Muscle of back (tissue), 13 donors: Measurements from ENCODE around the gene TDRD5. TPM values are rescaled to one million over a fixed set of nuclear protein-coding genes. Genes with fewer than 3 reads are reported as not detected.

Experiments
- DNase-seq, 3 donors: peaks; one replicate each; pipeline versions ENCODE4 v3.0.0 to v3.0.0-alpha.2; 2013
- long read RNA-seq, 9 donors: transcript quantifications; one replicate each; lab custom pipeline, GENCODE V29; 2026
- polyA plus RNA-seq, 10 donors: library from polyadenylated mRNA; unstranded; fragments of 120-200 nt; gene quantifications; one replicate each; pipeline ENCODE4 v1.2.1, GENCODE V29; 2013; ENCODE audit not compliant: insufficient read length in 10 of 10

Gene TDRD5, protein sequence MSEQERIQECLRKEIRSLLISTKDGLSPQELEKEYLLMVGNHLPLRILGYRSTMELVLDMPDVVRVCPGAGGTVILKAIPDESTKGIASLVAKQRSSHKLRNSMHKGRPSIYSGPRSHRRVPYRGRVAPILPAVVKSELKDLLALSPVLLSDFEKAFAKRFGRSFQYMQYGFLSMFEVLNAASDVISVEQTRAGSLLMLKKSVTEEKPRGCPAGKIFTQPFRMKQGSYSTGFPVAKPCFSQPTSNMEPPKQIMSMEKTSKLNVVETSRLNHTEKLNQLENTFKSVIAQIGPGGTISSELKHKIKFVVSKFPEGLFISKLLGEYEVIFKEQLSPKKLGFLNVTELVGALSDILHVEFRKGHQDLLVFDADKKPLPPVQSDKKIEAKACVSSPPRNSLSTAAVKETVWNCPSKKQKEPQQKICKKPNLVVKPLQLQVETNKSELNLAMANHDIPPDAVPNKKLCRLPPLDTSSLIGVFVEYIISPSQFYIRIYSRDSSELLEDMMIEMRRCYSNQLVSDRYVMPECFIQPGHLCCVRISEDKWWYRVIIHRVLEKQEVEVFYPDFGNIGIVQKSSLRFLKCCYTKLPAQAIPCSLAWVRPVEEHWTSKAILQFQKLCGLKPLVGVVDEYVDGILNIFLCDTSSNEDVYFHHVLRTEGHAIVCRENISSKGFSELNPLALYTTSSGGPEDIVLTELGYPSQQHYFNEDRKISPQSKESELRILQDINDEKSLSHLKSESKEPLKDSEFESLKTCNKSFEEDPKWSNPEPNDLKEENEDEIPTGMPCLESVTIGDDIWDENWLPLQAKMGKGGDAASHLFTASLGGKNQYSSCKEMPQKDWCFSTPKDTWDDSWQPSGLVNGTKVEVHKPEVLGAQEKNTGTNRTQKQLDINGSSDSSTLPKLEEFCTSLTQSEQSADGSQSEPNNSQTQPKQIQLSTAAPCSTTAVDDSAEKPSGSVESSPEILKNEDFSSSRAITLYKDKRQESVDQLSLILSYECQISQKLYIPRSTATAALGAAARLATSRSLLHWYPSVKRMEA
- polyA plus RNA-seq, result under 1 TPM in 3 of 10 donors, not detected in 7; 0.05 to 0.94 (median 0.26) TPM
- long read RNA-seq, donor 1, result 0 reads
- long read RNA-seq, donor 2, result 0 reads
- long read RNA-seq, donor 3, result 0 reads
- long read RNA-seq, donor 4, result 0 reads
- long read RNA-seq, donor 5, result 0 reads
- long read RNA-seq, donor 6, result 0 reads
- long read RNA-seq, donor 7, result 0 reads
- long read RNA-seq, donor 8, result 0 reads
- long read RNA-seq, donor 9, result 0 reads

DNA sequence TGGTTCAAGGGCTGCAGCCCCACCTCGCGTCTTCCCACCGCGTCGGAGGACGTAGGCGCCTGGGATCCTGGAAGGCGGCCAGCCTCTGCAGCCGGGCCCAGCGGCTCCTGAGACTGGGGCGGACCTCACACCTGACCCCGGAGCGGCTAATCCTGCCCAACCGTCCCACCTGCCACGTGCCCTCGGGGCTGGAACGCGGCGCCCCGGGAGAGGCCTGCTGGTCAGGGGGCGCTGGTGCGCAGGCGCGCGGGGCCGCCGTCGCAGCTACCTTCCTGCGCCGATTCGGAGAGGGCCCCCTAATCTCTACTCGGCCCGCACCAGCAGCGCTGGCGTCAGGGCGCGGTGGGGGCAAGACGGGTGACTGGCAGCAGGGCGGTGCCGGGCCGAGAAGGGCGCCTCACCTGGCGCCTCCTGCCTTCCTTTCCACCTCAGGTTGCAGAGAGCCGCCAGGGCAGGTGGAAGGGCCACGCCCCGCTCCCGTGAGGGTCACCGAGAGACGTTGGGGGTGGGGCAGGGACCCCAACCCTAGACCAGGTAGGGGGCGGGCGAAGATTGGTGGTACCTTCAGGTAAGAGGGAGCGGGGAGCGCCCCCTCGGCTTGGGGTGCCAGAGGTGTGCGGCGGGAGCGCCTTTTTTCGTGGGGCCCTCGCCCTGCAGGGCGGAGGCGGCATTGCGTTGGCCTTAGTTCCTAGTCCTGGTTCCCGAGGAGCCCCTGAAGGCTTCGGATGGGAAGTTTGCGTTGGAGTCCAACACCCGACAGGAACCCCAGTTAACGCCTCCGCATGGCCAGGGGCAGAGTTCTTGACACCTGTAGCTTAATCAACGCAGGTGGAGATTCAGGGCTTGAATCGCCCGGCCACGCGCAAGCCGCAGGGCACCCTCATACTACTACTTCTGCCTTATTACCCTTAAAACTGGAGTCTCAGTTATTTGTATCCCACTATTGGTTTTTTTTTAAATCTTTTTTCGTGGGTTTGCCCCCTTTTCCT is at the start of gene TDRD5:
Gene TDRD5 (plus strand): TSS at position 241 of the 989 bp plus-strand sequence. CDS start 784 bp downstream, outside the sequence.
- peak in 1 of 3 donors; percentile 57 for DNase-seq

- DNase-seq, result no peak
These were observed 46.3 kb upstream of the TDRD5 start for GRCh38 chr1:179545321-179545720.

- DNase-seq, result no peak
These were observed 44.6 kb upstream of the TDRD5 start for GRCh38 chr1:179547021-179547535.

- no peak for DNase-seq
These were observed 42.8 kb upstream of the TDRD5 start for GRCh38 chr1:179548666-179549367.

- no peak for DNase-seq
These were observed 42.3 kb upstream of the TDRD5 start for GRCh38 chr1:179549368-179549700.

- peak in 1 of 3 donors; percentile 43 for DNase-seq
These were observed 40.6 kb upstream of the TDRD5 start for GRCh38 chr1:179550746-179551682.

DNA sequence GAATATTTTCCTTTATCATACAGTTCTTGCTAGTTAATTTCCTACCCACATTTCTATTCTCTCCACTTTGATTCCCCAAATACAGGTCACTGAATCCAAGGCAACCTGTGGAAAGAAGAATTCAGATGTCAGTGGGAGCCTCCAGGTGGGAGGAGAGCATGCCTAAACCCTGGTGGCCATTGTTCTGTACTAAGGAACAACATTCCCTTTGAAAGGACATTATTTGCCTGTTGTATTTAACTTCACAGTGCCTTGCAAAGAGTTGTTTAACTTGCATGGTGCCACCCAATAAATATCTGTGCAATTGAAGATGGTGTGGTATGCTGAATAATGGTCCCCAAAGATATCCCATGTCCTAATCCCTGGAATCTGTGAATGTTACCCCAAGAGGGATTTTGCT is 37.2 kb upstream of the TDRD5 start:
- no peak for DNase-seq

GRCh38 chr1:179558078-179558477 is 33.6 kb upstream of the TDRD5 start:
- no peak for DNase-seq

DNA sequence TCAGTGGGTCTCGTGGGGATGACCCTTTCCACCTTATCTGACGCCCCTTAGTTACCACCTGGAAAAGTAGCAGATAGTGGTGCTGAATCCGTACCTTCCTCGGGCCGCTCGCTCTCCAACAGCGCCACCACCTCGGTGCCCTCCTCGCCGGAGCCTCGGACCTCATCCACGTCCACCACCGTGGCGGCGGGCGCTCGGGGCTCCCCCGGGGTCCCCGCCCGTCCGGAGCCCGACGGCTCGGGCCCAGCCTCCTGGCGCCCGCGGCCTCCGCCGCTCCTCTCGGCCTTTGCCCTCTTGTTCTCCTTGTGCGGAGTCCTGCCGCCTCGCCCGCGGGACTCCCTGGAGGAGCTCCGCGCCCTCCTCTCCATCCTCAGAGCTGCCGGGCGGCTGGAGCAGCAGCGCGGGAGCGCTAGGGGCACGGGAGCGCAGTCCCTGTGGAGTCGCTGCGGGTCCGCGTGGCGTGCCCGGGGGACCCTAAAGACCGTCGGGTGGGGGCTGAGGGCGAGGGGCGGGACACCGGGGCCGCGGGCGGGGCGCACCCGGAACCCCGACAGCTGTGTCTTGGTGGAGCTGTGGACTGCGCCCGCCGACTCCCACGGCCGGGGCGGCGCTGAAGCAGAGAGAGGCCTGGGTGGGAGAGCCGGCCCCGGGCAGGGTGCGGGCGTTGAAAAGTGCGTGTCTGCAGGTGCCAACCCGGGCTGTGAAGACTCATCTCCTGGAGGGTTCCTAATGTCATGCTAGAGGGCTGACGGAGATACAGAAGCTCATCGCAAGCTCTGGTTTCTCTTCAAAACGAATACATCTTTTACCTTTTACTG is 15.9 kb upstream of the TDRD5 start, which contains the start of gene NPHS2:
Gene NPHS2 (minus strand): TSS at position 452 of the 818 bp plus-strand sequence. CDS start 84 bp downstream, at position 368.
- DNase-seq, result no peak

- no peak for DNase-seq
These were observed 15.1 kb upstream of the TDRD5 start for GRCh38 chr1:179576509-179576908.

GRCh38 chr1:179583771-179584320 is 7.8 kb upstream of the TDRD5 start:
- DNase-seq, result no peak

DNA sequence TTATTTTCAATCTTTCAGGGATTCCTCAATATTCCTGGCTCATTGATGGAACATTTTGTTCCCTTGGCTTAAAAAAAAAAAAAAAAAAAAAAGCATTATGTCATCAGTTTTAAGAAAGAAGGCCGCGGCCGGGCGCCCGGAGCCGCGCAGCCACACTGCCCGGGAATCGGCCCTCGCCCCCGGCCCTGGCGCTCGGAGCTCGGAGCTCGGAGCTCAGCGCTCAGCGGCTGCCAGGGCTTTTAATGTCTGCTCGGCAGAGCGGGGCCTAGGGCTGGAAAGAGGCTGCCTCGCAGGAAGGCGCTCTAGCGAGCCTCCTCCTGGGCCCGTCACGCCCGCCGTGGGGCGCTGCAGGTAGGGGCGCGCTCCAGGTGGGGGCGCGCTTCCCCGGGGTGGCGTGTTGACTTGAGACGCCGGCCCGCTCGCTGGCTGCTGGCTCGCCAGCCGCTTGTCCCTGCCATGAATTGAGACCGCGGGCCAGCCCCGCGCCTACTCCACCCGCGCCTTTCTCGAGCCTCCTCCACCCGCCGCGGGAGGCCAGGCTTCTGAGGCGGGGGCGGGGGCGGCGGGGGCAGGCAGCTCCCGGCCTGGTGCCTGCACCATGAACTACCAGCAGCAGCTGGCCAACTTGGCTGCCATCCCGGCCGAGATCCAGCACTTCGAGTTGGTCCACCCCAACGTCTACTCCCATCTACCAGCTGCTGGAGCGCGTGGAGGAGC is 5.4 kb upstream of the TDRD5 start:
- DNase-seq, result peak; percentile 26 to 89 (median 63)

GRCh38 chr1:179587336-179587735 is 4.3 kb upstream of the TDRD5 start:
- no peak for DNase-seq

GRCh38 chr1:179588425-179589024 is 3.1 kb upstream of the TDRD5 start:
- no peak for DNase-seq

- DNase-seq, result no peak
These were observed 2.1 kb upstream of the TDRD5 start for GRCh38 chr1:179589509-179589908.

DNA sequence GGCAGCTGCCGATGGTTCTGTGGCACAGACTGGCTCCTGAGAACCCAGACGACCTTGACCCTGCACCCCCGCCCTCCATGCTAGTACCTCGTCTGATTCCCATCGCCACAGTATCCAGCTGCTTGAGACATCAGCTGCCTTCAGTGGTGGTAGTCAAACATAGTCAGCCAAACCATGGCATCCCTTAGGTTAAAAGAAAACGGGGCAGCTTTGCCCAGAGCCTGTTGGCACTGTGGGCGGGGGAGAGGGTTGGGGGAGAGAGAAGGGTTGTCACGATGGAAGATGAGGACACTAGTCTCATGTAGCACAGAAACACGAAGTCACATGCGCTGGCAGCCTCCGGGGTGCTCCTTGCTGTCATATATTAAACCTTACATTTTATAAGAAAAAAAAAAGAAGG is 961 bp upstream of the TDRD5 start:
- DNase-seq, result no peak
